ENCODE measurements around the gene OSBPL5. TPM values are rescaled to one million over a fixed set of nuclear protein-coding genes. Genes with fewer than 3 reads are reported as not detected.

OSBPL5 gene
- total RNA-seq, 2 experiments from 2014 or later, result 0.63 to 2.7 TPM

DNA sequence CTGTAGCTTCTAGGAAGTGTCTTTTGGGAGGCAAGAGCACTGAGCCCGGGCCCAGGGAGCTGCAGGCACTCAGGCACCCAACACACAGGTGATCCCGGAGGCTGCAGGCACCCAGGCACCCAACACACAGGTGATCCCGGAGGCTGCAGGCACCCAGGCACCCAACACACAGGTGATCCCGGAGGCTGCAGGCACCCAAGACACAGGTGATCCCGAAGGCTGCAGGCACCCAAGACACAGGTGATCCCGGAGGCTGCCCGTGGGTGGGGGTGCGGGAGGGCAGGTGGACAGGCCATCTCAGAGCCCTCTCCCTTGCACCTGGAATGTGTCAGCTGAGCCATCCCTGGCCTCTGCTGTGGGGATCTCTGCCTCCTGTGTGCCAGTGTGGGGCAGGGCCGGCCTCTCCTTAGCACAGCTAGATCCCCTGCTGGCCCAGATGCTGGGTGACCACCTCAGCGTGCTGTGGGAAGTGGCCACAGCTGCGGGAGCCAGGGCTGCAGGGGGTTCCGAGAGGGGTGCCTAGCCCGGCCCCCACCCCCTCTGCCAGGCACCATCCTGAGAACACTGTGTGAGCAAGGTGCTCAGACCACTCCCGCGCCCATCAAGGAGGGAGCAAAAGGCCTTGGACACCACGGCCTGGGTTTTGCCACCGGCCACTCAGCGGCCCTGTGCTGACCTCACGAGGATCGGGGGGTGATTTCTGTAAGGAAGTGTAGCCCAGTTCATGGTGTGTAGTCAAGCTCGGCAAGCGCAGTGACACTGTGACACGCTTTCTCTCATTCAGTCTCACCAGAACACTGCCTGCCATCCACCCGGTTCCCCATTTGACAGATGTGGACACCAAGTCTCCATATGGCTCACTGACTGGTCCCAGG lies 39.3 kb upstream of the OSBPL5 start:
- H3K36me3 ChIP-seq (ENCODE audit: insufficient read depth, low read length), result no peaks in the 10 kb centered on the region
- no peak overlapping the region for H3K27ac ChIP-seq (ENCODE audit: low read depth, low read length, poor library complexity, severe bottlenecking)
- no peaks in the 10 kb centered on the region for H3K9me2 ChIP-seq (ENCODE audit: insufficient read depth, low read length)
- POLR2A ChIA-PET, result no interaction called here
- intact Hi-C loops (cut with micrococcal nuclease; ENCODE audit: unreplicated experiment), result no loop called here
- BruUV-seq (replicated peaks), result no TSS peak
- DNase-seq (ENCODE audit: low spot score), result no peak
- no peak overlapping the region for H3K4me3 ChIP-seq (ENCODE audit: low read depth, low read length, poor library complexity, severe bottlenecking)
- CTCF ChIA-PET (ENCODE audit: unreplicated experiment), result no interaction called here
- no peaks in the 10 kb centered on the region for H3K4me1 ChIP-seq (ENCODE audit: insufficient read depth, low read length, poor library complexity, severe bottlenecking)
- no peaks in the 10 kb centered on the region for H4K20me1 ChIP-seq (ENCODE audit: insufficient read depth, low read length)
- TF ChIP-seq EZH2phosphoT487 (IDR thresholded peaks at IDR 0.05; ENCODE audit: borderline replicate concordance, low read depth, low read length), result no peak
- TF ChIP-seq, protein P1, sequence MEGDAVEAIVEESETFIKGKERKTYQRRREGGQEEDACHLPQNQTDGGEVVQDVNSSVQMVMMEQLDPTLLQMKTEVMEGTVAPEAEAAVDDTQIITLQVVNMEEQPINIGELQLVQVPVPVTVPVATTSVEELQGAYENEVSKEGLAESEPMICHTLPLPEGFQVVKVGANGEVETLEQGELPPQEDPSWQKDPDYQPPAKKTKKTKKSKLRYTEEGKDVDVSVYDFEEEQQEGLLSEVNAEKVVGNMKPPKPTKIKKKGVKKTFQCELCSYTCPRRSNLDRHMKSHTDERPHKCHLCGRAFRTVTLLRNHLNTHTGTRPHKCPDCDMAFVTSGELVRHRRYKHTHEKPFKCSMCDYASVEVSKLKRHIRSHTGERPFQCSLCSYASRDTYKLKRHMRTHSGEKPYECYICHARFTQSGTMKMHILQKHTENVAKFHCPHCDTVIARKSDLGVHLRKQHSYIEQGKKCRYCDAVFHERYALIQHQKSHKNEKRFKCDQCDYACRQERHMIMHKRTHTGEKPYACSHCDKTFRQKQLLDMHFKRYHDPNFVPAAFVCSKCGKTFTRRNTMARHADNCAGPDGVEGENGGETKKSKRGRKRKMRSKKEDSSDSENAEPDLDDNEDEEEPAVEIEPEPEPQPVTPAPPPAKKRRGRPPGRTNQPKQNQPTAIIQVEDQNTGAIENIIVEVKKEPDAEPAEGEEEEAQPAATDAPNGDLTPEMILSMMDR (conservative IDR thresholded peaks at IDR 0.05; ENCODE audit: low read length), result no peak
- H3K9me3 ChIP-seq (ENCODE audit: low read length), result no peaks in the 10 kb centered on the region
- H3K4me2 ChIP-seq (ENCODE audit: low read length), result no peak overlapping the region
- no peak overlapping the region for H2AFZ ChIP-seq (ENCODE audit: low read length)
- H3K79me2 ChIP-seq (ENCODE audit: insufficient read depth, low read depth, low read length), result no peaks in the 10 kb centered on the region

- Histone ChIP-seq H2AFZ (ENCODE audit: low read length) (no peak overlapping the region), H3K4me3 (ENCODE audit: low read depth, low read length, poor library complexity, severe bottlenecking) (no peak overlapping the region), H3K27ac (ENCODE audit: low read depth, low read length, poor library complexity, severe bottlenecking) (no peak overlapping the region), H4K20me1 (ENCODE audit: insufficient read depth, low read length) (no peaks in the 10 kb centered on the region), H3K9me2 (ENCODE audit: insufficient read depth, low read length) (no peaks in the 10 kb centered on the region), H3K36me3 (ENCODE audit: insufficient read depth, low read length) (no peaks in the 10 kb centered on the region), H3K4me2 (ENCODE audit: low read length) (no peak overlapping the region), H3K4me1 (ENCODE audit: insufficient read depth, low read length, poor library complexity, severe bottlenecking) (no peaks in the 10 kb centered on the region), H3K79me2 (ENCODE audit: insufficient read depth, low read depth, low read length) (no peaks in the 10 kb centered on the region), H3K9me3 (ENCODE audit: low read length) (no peaks in the 10 kb centered on the region)
- intact Hi-C loops (cut with micrococcal nuclease; ENCODE audit: unreplicated experiment), result no loop called here
- DNase-seq (ENCODE audit: low spot score), result no peak
- POLR2A ChIA-PET, result no interaction called here
- TF ChIP-seq EZH2phosphoT487 (IDR thresholded peaks at IDR 0.05; ENCODE audit: borderline replicate concordance, low read depth, low read length), result no peak
- TF ChIP-seq, protein P1 (conservative IDR thresholded peaks at IDR 0.05; ENCODE audit: low read length), result no peak
- CTCF ChIA-PET (ENCODE audit: unreplicated experiment), result no interaction called here
- BruUV-seq (replicated peaks), result no TSS peak
These were observed 38.3 kb upstream of the OSBPL5 start for GRCh38 chr11:3203221-3204043.

Data from OCI-LY7 (cell line).